NCI-H1930 (cell line): ENCODE data around the gene RCOR3.
"Not testable (repeated sequence)": the region's sequence is repeated elsewhere in the genome, so short reads cannot be mapped to it uniquely, and the experiment has no call there.

Experiments
- DNase-seq, 2 experiments: peaks; one replicate each; lab custom pipeline; 2025; lab: John Stamatoyannopoulos, UW

Gene RCOR3

GRCh38 chr1:211260141-211261107 lies 1.3 kb downstream of the RCOR3 start:
- peak; percentile 32 to 40 for DNase-seq

GRCh38 chr1:211261229-211261628 lies 2.1 kb downstream of the RCOR3 start:
- DNase-seq, result no peak

GRCh38 chr1:211263022-211263421 lies 3.9 kb downstream of the RCOR3 start:
- DNase-seq, result not testable (repeated sequence)

- no peak for DNase-seq
These were observed 8.2 kb downstream of the RCOR3 start for GRCh38 chr1:211267204-211267857.

- no peak for DNase-seq
These were observed 20.2 kb downstream of the RCOR3 start for GRCh38 chr1:211279340-211279739.

GRCh38 chr1:211280910-211281309 lies 21.7 kb downstream of the RCOR3 start:
- DNase-seq, result no peak

- no peak for DNase-seq
These were observed 22.3 kb downstream of the RCOR3 start for GRCh38 chr1:211281320-211282022.

- DNase-seq, result no peak
These were observed 22.8 kb downstream of the RCOR3 start for GRCh38 chr1:211282023-211282373.

- DNase-seq, result no peak
These were observed 26.0 kb downstream of the RCOR3 start for GRCh38 chr1:211285196-211285595.

- no peak for DNase-seq
These were observed 28.1 kb downstream of the RCOR3 start for GRCh38 chr1:211287218-211287617.

GRCh38 chr1:211292411-211292810 lies 33.2 kb downstream of the RCOR3 start:
- DNase-seq, result no peak

GRCh38 chr1:211296396-211296795 lies 37.2 kb downstream of the RCOR3 start:
- DNase-seq, result no peak

GRCh38 chr1:211305044-211305443 lies 45.9 kb downstream of the RCOR3 start:
- no peak for DNase-seq

GRCh38 chr1:211309617-211310016 lies 50.5 kb downstream of the RCOR3 start:
- DNase-seq, result no peak

- no peak for DNase-seq
These were observed 54.2 kb downstream of the RCOR3 start for GRCh38 chr1:211313392-211313791.

GRCh38 chr1:211318576-211319280 lies 59.6 kb downstream of the RCOR3 start:
- no peak for DNase-seq

GRCh38 chr1:211319892-211320291 lies 60.7 kb downstream of the RCOR3 start:
- no peak for DNase-seq

GRCh38 chr1:211320980-211321379 lies 61.8 kb downstream of the RCOR3 start:
- no peak for DNase-seq

- DNase-seq, result not testable (repeated sequence)
These were observed 62.5 kb downstream of the RCOR3 start for GRCh38 chr1:211321646-211322045.

GRCh38 chr1:211323156-211324063 lies 64.2 kb downstream of the RCOR3 start:
- peak; percentile 15 to 35 for DNase-seq
